ENCODE results near the gene NINL. TPM values are rescaled to one million over a fixed set of nuclear protein-coding genes. Genes with fewer than 3 reads are reported as not detected.

The NINL gene
- total RNA-seq, 3 donors from 2014 or later (not counting 1 experiment from before 2014, with no cell fraction given), result 3.1 to 6.9 (median 4.9) TPM

DNA sequence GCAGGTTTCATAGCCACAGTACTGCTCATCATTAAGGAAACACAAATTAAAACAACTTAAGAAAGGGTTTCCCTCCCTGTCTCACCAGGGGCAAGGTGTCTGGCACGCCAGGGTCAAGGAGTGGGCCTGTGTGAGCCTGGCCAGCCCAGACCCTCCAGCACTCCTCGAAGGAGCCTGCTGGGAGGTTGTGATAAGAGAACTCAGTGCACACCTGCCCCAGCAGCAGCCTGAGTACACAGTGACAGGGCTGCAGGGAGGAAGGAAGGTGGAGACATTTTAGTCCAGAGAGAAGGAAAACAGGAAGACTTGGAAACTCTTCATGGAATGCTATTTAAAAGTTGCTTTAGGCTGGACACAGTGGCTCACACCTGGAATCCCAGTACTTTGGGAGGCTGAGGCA is 14.1 kb downstream of the NINL start:
- no peaks in the 10 kb centered on the region for H3K4me1 ChIP-seq (ENCODE audit: control insufficient read depth, insufficient read depth, low read length)
- intact Hi-C loops (cut with micrococcal nuclease), result no loop called here
- no peak overlapping the region for H3K4me3 ChIP-seq (ENCODE audit: low read length)
- no peaks in the 10 kb centered on the region for H3K27me3 ChIP-seq (ENCODE audit: control insufficient read depth, insufficient read depth, low read length)
- no peak for DNase-seq
- H3K36me3 ChIP-seq (ENCODE audit: control insufficient read depth, insufficient read depth, low read length), result no peaks in the 10 kb centered on the region
- no peaks in the 10 kb centered on the region for H3K36me3 Mint-ChIP-seq
- ATAC-seq, result no peak
- H3K27ac Mint-ChIP-seq, result no peak overlapping the region
- H3K27me3 Mint-ChIP-seq (ENCODE audit: low read depth in 2 of 2), result peaks cover 5 to 7% of the 10 kb centered on the region in 2 donors
- no peaks in the 10 kb centered on the region for H3K9me3 ChIP-seq (ENCODE audit: control insufficient read depth, insufficient read depth, low read length)
- H3K27ac ChIP-seq (ENCODE audit: low read length), result no peak overlapping the region
- no peak overlapping the region for H3K4me3 Mint-ChIP-seq
- TF ChIP-seq, protein P1, sequence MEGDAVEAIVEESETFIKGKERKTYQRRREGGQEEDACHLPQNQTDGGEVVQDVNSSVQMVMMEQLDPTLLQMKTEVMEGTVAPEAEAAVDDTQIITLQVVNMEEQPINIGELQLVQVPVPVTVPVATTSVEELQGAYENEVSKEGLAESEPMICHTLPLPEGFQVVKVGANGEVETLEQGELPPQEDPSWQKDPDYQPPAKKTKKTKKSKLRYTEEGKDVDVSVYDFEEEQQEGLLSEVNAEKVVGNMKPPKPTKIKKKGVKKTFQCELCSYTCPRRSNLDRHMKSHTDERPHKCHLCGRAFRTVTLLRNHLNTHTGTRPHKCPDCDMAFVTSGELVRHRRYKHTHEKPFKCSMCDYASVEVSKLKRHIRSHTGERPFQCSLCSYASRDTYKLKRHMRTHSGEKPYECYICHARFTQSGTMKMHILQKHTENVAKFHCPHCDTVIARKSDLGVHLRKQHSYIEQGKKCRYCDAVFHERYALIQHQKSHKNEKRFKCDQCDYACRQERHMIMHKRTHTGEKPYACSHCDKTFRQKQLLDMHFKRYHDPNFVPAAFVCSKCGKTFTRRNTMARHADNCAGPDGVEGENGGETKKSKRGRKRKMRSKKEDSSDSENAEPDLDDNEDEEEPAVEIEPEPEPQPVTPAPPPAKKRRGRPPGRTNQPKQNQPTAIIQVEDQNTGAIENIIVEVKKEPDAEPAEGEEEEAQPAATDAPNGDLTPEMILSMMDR (IDR thresholded peaks at IDR 0.05), result no peak
- peaks cover 0 to 4% of the 10 kb centered on the region in 2 donors for H3K4me1 Mint-ChIP-seq
- WGBS (ENCODE audit: insufficient coverage), result 63% methylated on average over 2 of the region's 2 CpGs
- H3K9me3 Mint-ChIP-seq, result no peaks in the 10 kb centered on the region

DNA sequence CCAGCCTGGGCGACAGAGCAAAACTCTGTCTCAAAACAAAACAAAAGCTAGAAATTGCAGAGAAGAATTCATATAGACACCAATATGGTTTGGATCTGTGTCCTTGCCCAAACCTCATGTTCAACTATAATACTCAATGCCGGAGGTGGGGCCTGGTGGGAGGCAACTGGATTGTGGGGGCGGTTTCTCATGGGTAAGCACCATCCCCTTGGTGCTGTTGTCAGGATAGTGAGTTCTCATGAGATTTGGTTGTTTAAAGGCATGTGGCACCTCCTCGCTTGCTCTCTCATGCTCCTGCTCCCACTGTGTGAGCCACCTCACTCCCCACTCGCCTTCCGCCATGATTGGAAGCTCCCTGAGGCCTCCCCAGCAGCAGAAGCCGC is 15.2 kb downstream of the NINL start:
- TF ChIP-seq, protein P1 (IDR thresholded peaks at IDR 0.05), result no peak
- Mint-ChIP-seq H3K4me3 (no peak overlapping the region), H3K36me3 (no peaks in the 10 kb centered on the region), H3K4me1 (peaks cover 0 to 4% of the 10 kb centered on the region in 2 donors), H3K27me3 (ENCODE audit: low read depth in 2 of 2) (peaks cover 0 to 7% of the 10 kb centered on the region in 2 donors), H3K9me3 (no peaks in the 10 kb centered on the region), H3K27ac (no peak overlapping the region)
- intact Hi-C loops (cut with micrococcal nuclease), result no loop called here
- Histone ChIP-seq H3K27ac (ENCODE audit: low read length) (no peak overlapping the region), H3K4me3 (ENCODE audit: low read length) (no peak overlapping the region), H3K36me3 (ENCODE audit: control insufficient read depth, insufficient read depth, low read length) (no peaks in the 10 kb centered on the region), H3K27me3 (ENCODE audit: control insufficient read depth, insufficient read depth, low read length) (no peaks in the 10 kb centered on the region), H3K4me1 (ENCODE audit: control insufficient read depth, insufficient read depth, low read length) (no peaks in the 10 kb centered on the region), H3K9me3 (ENCODE audit: control insufficient read depth, insufficient read depth, low read length) (no peaks in the 10 kb centered on the region)
- WGBS (ENCODE audit: insufficient coverage), result 93% methylated on average over 7 of the region's 7 CpGs
- DNase-seq (no peak), ATAC-seq (no peak)

DNA sequence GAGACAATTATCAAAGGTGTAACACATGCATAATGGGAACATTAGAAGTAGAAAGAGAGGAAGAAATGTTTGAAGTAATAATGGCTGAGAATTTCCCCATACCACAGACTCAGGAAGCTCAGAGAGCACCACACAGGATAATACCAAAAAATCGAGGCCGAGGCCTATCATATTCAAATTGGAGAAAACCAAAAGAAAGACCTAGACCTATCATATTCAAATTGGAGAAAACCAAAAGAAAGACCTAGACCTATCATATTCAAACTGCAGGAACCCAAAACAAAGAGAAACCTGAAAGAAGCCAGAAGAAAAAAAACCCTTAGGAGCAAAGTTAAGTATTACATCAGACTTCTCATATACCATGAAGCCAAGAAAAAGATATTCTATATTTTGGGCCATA is 18.0 kb downstream of the NINL start:
- Mint-ChIP-seq H3K9me3 (peaks cover 0 to 2% of the 10 kb centered on the region in 2 donors), H3K4me1 (no peaks in the 10 kb centered on the region), H3K27me3 (ENCODE audit: low read depth in 2 of 2) (no peaks in the 10 kb centered on the region), H3K27ac (no peak overlapping the region), H3K36me3 (no peaks in the 10 kb centered on the region), H3K4me3 (no peak overlapping the region)
- H3K4me1 ChIP-seq (ENCODE audit: control insufficient read depth, insufficient read depth, low read length), result no peaks in the 10 kb centered on the region
- no peak for DNase-seq
- H3K27ac ChIP-seq (ENCODE audit: low read length), result no peak overlapping the region
- no peak for ATAC-seq
- no peaks in the 10 kb centered on the region for H3K36me3 ChIP-seq (ENCODE audit: control insufficient read depth, insufficient read depth, low read length)
- no peak overlapping the region for H3K4me3 ChIP-seq (ENCODE audit: low read length)
- no peaks in the 10 kb centered on the region for H3K9me3 ChIP-seq (ENCODE audit: control insufficient read depth, insufficient read depth, low read length)
- intact Hi-C loops (cut with micrococcal nuclease), result no loop called here
- 93% methylated on average over 2 of the region's 2 CpGs for WGBS (ENCODE audit: insufficient coverage)
- TF ChIP-seq, protein P1 (IDR thresholded peaks at IDR 0.05), result no peak
- H3K27me3 ChIP-seq (ENCODE audit: control insufficient read depth, insufficient read depth, low read length), result no peaks in the 10 kb centered on the region

DNA sequence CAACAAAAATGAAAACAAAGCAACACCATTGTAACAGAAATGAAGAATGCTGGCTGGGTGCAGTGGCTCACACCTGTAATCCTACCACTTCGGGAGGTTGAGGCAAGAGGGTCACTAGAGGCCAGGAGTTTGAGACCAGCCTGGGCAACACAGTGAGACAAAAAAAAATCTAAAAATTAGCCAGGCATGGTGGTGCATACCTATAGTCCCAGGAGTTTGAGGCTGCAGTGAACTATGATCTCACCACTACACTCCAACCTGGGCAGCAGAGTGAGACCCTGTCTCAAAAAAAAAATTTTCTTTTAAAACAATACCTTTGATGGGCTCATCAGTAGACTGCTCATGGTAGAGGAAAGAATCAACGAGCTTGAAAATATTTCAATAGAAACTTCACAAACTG is 18.5 kb downstream of the NINL start:
- WGBS (ENCODE audit: insufficient coverage), result 97% methylated on average over 2 of the region's 2 CpGs
- no peaks in the 10 kb centered on the region for H3K4me1 ChIP-seq (ENCODE audit: control insufficient read depth, insufficient read depth, low read length)
- no peak overlapping the region for H3K4me3 Mint-ChIP-seq
- H3K27me3 ChIP-seq (ENCODE audit: control insufficient read depth, insufficient read depth, low read length), result no peaks in the 10 kb centered on the region
- H3K4me3 ChIP-seq (ENCODE audit: low read length), result no peak overlapping the region
- TF ChIP-seq, protein P1 (IDR thresholded peaks at IDR 0.05), result no peak
- no peak overlapping the region for H3K27ac Mint-ChIP-seq
- intact Hi-C loops (cut with micrococcal nuclease), result no loop called here
- H3K4me1 Mint-ChIP-seq, result no peaks in the 10 kb centered on the region
- peak in 1 of 3 donors; percentile 24 for ATAC-seq
- no peaks in the 10 kb centered on the region for H3K27me3 Mint-ChIP-seq (ENCODE audit: low read depth in 2 of 2)
- peaks cover 0 to 2% of the 10 kb centered on the region in 2 donors for H3K9me3 Mint-ChIP-seq
- H3K36me3 Mint-ChIP-seq, result no peaks in the 10 kb centered on the region
- no peaks in the 10 kb centered on the region for H3K36me3 ChIP-seq (ENCODE audit: control insufficient read depth, insufficient read depth, low read length)
- no peak overlapping the region for H3K27ac ChIP-seq (ENCODE audit: low read length)
- H3K9me3 ChIP-seq (ENCODE audit: control insufficient read depth, insufficient read depth, low read length), result no peaks in the 10 kb centered on the region
- DNase-seq, result no peak
